Spleen (tissue), 11 donors: Measurements from ENCODE around the gene LIN7B. TPM values are rescaled to one million over a fixed set of nuclear protein-coding genes. Genes with fewer than 3 reads are reported as not detected.
A peak's percentile ranks its signal among the peaks of the same experiment; 100 is the strongest.

Experiments
- DNase-seq: peaks from one replicate; pipeline ENCODE4 v3.0.0-alpha.2; 2020
- H3K27ac ChIP-seq, 8 donors: fragments of 200-600 bp; sonication (generic) in 7 of 8; 1 replicate in 4 of 8; 2 replicates in 4 of 8; pipeline versions ENCODE4 v1.5.0 to v1.8.0; 2016 to 2021; ENCODE audit warnings: inconsistent platforms in 4 of 8, mild to moderate bottlenecking in 4 of 8, moderate library complexity in 1 of 8
- H3K27me3 ChIP-seq, 7 donors: fragments of 200-600 bp; sonication (generic) in 6 of 7; replicated peaks in 1 of 7; 1 replicate in 4 of 7; 2 replicates in 3 of 7; pipeline versions ENCODE4 v1.5.0 to v1.8.0; 2016 to 2021; ENCODE audit warnings: inconsistent platforms in 3 of 7, mild to moderate bottlenecking in 1 of 7
- H3K36me3 ChIP-seq, 6 donors: fragments of 200-600 bp; sonication (generic) in 5 of 6; 1 replicate in 4 of 6; 2 replicates in 2 of 6; pipeline versions ENCODE4 v1.5.0 to v1.8.0; 2016 to 2021; ENCODE audit warnings: inconsistent platforms in 2 of 6
- H3K4me1 ChIP-seq, 6 donors: fragments of 200-600 bp; sonication (generic) in 5 of 6; 1 replicate in 3 of 6; 2 replicates in 3 of 6; pipeline versions ENCODE4 v1.5.0 to v1.8.0; 2016 to 2021; ENCODE audit warnings: inconsistent platforms in 3 of 6
- H3K4me3 ChIP-seq, 8 donors: fragments of 200-600 bp; sonication (generic) in 7 of 8; 1 replicate in 4 of 8; 2 replicates in 4 of 8; pipeline versions ENCODE4 v1.5.0 to v1.8.0; 2016 to 2021; ENCODE audit warnings: inconsistent platforms in 4 of 8, mild to moderate bottlenecking in 4 of 8, moderate library complexity in 2 of 8
- H3K9me3 ChIP-seq, 8 donors: fragments of 200-600 bp; sonication (generic) in 7 of 8; 1 replicate in 4 of 8; 2 replicates in 4 of 8; pipeline versions ENCODE4 v1.5.0 to v1.8.0; 2016 to 2021; ENCODE audit warnings: inconsistent platforms in 4 of 8
- CTCF ChIP-seq, 11 experiments: fragments of 200-600 bp in 7 of 11; fragments of 450-650 bp in 4 of 11; sonication (generic) in 4 of 11; IDR thresholded peaks in 8 of 11; conservative IDR thresholded peaks in 3 of 11; 1 replicate in 7 of 11; 2 replicates in 4 of 11; pipeline versions ENCODE4 v1.4.0 to v1.8.0; 2016 to 2021; ENCODE audit warnings: antibody characterized with exemption in 11 of 11, inconsistent platforms in 4 of 11, mild to moderate bottlenecking in 1 of 11
- POLR2A ChIP-seq, 3 donors: fragments of 450-650 bp; IDR thresholded peaks; one replicate each; pipeline ENCODE4 v1.5.1; 2017; ENCODE audit warnings: antibody characterized with exemption in 3 of 3, mild to moderate bottlenecking in 1 of 3
- POLR2AphosphoS5 ChIP-seq, 3 donors: sonication (generic); formaldehyde crosslinking; IDR thresholded peaks; one replicate each; pipeline ENCODE4 v1.5.1; 2017; ENCODE audit warnings: antibody characterized with exemption in 3 of 3
- WGBS, 5 donors: extraction: QIAGEN DNeasy Blood & Tissue Kit in 3 of 5; methylation state at CpG; one replicate each; pipeline versions ENCODE4 v1.1.5 to v1.1.7; 2013 to 2018; 5-methylcytosine and 5-hydroxymethylcytosine counted together
- intact Hi-C: fragments of 100-400 bp; cut with DNase I; formaldehyde crosslinking; loops from one replicate; pipeline ENCODE4 v1.15.0; 2023; ENCODE audit warnings: low total_unique reads
- polyA plus RNA-seq, 3 donors: library from polyadenylated mRNA; stranded (reverse); fragments of 200-250 nt; gene quantifications; one replicate each; pipeline ENCODE4 v1.2.1, GENCODE V29; 2013
- total RNA-seq, 7 donors: library from RNA; depleted of rRNA in 3 of 7; stranded (reverse); fragments of >200 nt in 3 of 7; fragmentation: NEBNext Ultra II Directional in 4 of 7; extraction: Animal tissue kit (Norgen Biotek cat#: 25700) in 4 of 7; gene quantifications; one replicate each; pipeline versions ENCODE4 v1.1.0 to v1.2.1, GENCODE V29; 2016 to 2021
- donor health status: healthy with polysubstance abuse.
- donor health status: DM: no; HTN: no; CAD: no; lungs with moderate emphysema.
- donor health status: DM: no; HTN: no; CAD: no.
- donor health status: Bipolar disorder and iron deficiency.
- donor health status: healthy.
- donor health status: DM: no; HTN: no; CAD: no.
- donor health status: DM: yes; HTN: yes; CAD: no.

Gene LIN7B
- total and polyA plus RNA-seq, 10 donors: 2.7 to 9.6 (median 6.4) TPM

- intact Hi-C loops: loop anchor here (10.0 kb wide), 1 partner anchor 53 kb away; no protein-coding TSS in a partner anchor
- peaks cover 0 to 100% (median 34%) of the 10 kb centered on the region in 7 donors for H3K27me3 ChIP-seq
- H3K9me3 ChIP-seq: peaks cover 0 to 6% (median 0%) of the 10 kb centered on the region in 8 donors
- H3K4me3 ChIP-seq: peak overlapping the region in 6 of 8 donors; percentile 14 to 75 (median 58)
- WGBS, 5 donors: 58 to 74% (median 71%) methylated on average over 11 of the region's 11 CpGs
- TF ChIP-seq POLR2A (IDR thresholded peaks at IDR 0.05) (no peak), POLR2AphosphoS5 (IDR thresholded peaks at IDR 0.05) (peak in 2 of 3 donors; percentile 19 to 41), CTCF (IDR thresholded peaks at IDR 0.05 in 8 of 11, conservative IDR thresholded peaks at IDR 0.05 in 3 of 11) (no peak)
- peaks cover 16 to 59% (median 52%) of the 10 kb centered on the region in 6 donors for H3K4me1 ChIP-seq
- no peak for DNase-seq
- no peaks in the 10 kb centered on the region for H3K36me3 ChIP-seq
- peak overlapping the region in 6 of 8 donors; percentile 11 to 76 (median 65) for H3K27ac ChIP-seq
These were observed 34.0 kb downstream of the LIN7B start for GRCh38 chr19:49148044-49148682.

- Histone ChIP-seq H3K36me3 (no peaks in the 10 kb centered on the region), H3K27ac (peak overlapping the region in 7 of 8 donors; percentile 60 to 76 (median 70)), H3K27me3 (peaks cover 0 to 94% (median 34%) of the 10 kb centered on the region in 7 donors), H3K4me3 (peak overlapping the region; percentile 44 to 75 (median 60)), H3K4me1 (peaks cover 16 to 57% (median 50%) of the 10 kb centered on the region in 6 donors), H3K9me3 (peaks cover 0 to 6% (median 0%) of the 10 kb centered on the region in 8 donors)
- 4 to 8% (median 5%) methylated on average over 34 to 49 of the region's 49 CpGs for WGBS, 5 donors
- DNase-seq: peak; percentile 90
- intact Hi-C loops: loop anchor here (10.0 kb wide), 1 partner anchor 54 kb away; no protein-coding TSS in a partner anchor
- TF ChIP-seq POLR2A (IDR thresholded peaks at IDR 0.05) (no peak), POLR2AphosphoS5 (IDR thresholded peaks at IDR 0.05) (peak in 2 of 3 donors; percentile 72 to 75)
These were observed 34.8 kb downstream of the LIN7B start for GRCh38 chr19:49148784-49149651.

GRCh38 chr19:49149652-49150105, 35.5 kb downstream of the LIN7B start:
- intact Hi-C loops: loop anchor here (10.0 kb wide), 1 partner anchor 55 kb away; no protein-coding TSS in a partner anchor
- Histone ChIP-seq H3K27ac (peak overlapping the region in 7 of 8 donors; percentile 60 to 76 (median 70)), H3K4me1 (peaks cover 16 to 57% (median 50%) of the 10 kb centered on the region in 6 donors), H3K36me3 (no peaks in the 10 kb centered on the region), H3K9me3 (peaks cover 0 to 6% (median 0%) of the 10 kb centered on the region in 8 donors), H3K4me3 (peak overlapping the region; percentile 44 to 75 (median 60)), H3K27me3 (peaks cover 0 to 87% (median 34%) of the 10 kb centered on the region in 7 donors)
- no peak for DNase-seq
- TF ChIP-seq POLR2AphosphoS5 (IDR thresholded peaks at IDR 0.05) (peak in 1 of 3 donors; percentile 6), CTCF (IDR thresholded peaks at IDR 0.05 in 8 of 11, conservative IDR thresholded peaks at IDR 0.05 in 3 of 11) (no peak)
- 1 to 2% (median 2%) methylated on average over 19 to 23 of the region's 23 CpGs for WGBS, 5 donors

DNA sequence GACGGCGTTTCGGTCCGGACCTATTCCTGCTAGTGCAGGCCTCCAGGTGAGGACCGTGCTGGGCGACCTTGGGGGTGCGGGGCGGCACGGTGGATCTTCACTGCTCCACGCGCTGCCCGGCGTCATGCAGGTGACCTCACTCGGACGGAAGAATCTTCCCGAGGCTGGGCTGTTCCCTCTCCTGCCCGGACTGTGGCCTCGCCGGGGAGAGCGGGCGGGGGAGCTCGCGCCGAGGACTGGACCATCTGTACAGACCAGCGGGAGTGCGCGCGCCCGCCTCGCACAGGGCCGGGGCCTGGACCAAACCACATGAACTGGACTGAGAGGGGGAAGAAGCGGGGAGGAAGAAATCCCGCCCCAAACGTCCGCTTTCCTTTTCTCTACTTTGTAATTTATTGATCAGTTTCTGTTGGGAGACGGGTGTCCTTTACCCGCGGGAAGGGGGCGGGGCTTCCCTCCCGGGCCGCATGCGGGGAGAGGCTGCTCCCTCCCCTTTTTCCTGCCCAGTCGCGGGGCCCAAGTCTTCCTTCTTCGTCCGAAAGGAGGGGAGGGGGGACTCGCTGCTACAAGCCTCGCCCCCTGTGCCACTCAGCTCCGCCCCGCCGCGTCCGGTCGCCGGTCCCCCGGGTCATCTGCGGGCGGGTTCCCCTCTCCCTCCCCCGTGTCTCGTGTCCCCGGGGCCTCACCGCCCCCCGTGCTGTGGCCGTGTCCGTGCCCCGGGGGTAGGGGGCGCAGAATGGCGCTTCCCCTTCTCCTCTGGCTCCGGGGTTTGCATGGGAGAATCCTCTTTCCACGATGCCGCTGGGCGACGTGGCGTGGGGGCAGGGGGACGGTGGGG, 36.2 kb downstream of the LIN7B start:
- Histone ChIP-seq H3K27me3 (peaks cover 0 to 81% (median 34%) of the 10 kb centered on the region in 7 donors), H3K4me1 (peaks cover 16 to 61% (median 50%) of the 10 kb centered on the region in 6 donors), H3K36me3 (no peaks in the 10 kb centered on the region), H3K4me3 (peak overlapping the region; percentile 44 to 75 (median 60)), H3K27ac (peak overlapping the region in 7 of 8 donors; percentile 60 to 76 (median 70)), H3K9me3 (peaks cover 0 to 6% (median 0%) of the 10 kb centered on the region in 8 donors)
- TF ChIP-seq POLR2A (IDR thresholded peaks at IDR 0.05) (no peak), POLR2AphosphoS5 (IDR thresholded peaks at IDR 0.05) (peak in 2 of 3 donors; percentile 50 to 64), CTCF (IDR thresholded peaks at IDR 0.05 in 8 of 11, conservative IDR thresholded peaks at IDR 0.05 in 3 of 11) (peak in 1 of 11 experiments; percentile 9)
- WGBS, 5 donors: 0 to 2% (median 1%) methylated on average over 32 to 74 of the region's 75 CpGs
- intact Hi-C loops: no loop called here
- DNase-seq: peak; percentile 88
